Esophagus squamous epithelium (tissue), 5 donors: ENCODE measurements around the gene PIK3AP1. TPM values are rescaled to one million over a fixed set of nuclear protein-coding genes. Genes with fewer than 3 reads are reported as not detected.

Source experiments
- DNase-seq: peaks from one replicate; lab custom pipeline; 2025; lab: John Stamatoyannopoulos, UW
- H3K27ac ChIP-seq, 4 donors: fragments of 200-600 bp; sonication (generic); one replicate each; pipeline ENCODE4 v1.5.1; 2016 to 2019; ENCODE audit warnings: mild to moderate bottlenecking in 1 of 4
- H3K27me3 ChIP-seq, 4 donors: fragments of 200-600 bp; sonication (generic); 1 replicate in 3 of 4; 2 replicates in 1 of 4; pipeline versions ENCODE4 v1.5.1 to v1.6.0; 2017 to 2021; ENCODE audit warnings: antibody characterized with exemption in 1 of 4
- H3K36me3 ChIP-seq, 3 donors: fragments of 200-600 bp; sonication (generic); one replicate each; pipeline ENCODE4 v1.5.1; 2016 to 2019
- H3K4me1 ChIP-seq, 3 donors: fragments of 200-600 bp; sonication (generic); one replicate each; pipeline ENCODE4 v1.5.1; 2017 to 2019
- H3K4me3 ChIP-seq, 4 donors: fragments of 200-600 bp; sonication (generic); 1 replicate in 3 of 4; 2 replicates in 1 of 4; pipeline ENCODE4 v1.5.1; 2016 to 2019; ENCODE audit warnings: mild to moderate bottlenecking in 2 of 4, moderate library complexity in 1 of 4
- H3K9me3 ChIP-seq, 3 donors: fragments of 200-600 bp; sonication (generic); one replicate each; pipeline ENCODE4 v1.5.1; 2016 to 2019
- POLR2A ChIP-seq, 4 donors: fragments of 450-650 bp; IDR thresholded peaks; one replicate each; pipeline ENCODE4 v1.6.1; 2017; ENCODE audit warnings: antibody characterized with exemption in 4 of 4, mild to moderate bottlenecking in 4 of 4, moderate library complexity in 3 of 4
- WGBS, 2 donors: methylation state at CpG; one replicate each; pipeline ENCODE4 v1.1.5; 2018; 5-methylcytosine and 5-hydroxymethylcytosine counted together
- intact Hi-C: fragments of 100-400 bp; cut with DNase I; formaldehyde crosslinking; loops from one replicate; pipeline ENCODE4 v1.15.0; 2022
- total RNA-seq, 4 donors: library from RNA; depleted of rRNA; stranded (reverse); fragments of >200 nt; gene quantifications; one replicate each; pipeline ENCODE4 v1.1.0, GENCODE V29; 2016
- TF ChIP-seq, protein P1 (sequence below), 6 experiments: fragments of 450-650 bp in 4 of 6; fragments of 200-600 bp in 2 of 6; sonication (generic) in 2 of 6; IDR thresholded peaks; one replicate each; pipeline ENCODE4 v1.5.1; 2016 to 2019; ENCODE audit warnings: antibody characterized with exemption in 6 of 6, mild to moderate bottlenecking in 4 of 6, moderate library complexity in 4 of 6
- donor health status: DM: yes; HTN: yes; CAD: no.

Gene PIK3AP1
- total RNA-seq, 4 donors from 2014 or later: 0.57 to 7.6 (median 3.7) TPM

DNA sequence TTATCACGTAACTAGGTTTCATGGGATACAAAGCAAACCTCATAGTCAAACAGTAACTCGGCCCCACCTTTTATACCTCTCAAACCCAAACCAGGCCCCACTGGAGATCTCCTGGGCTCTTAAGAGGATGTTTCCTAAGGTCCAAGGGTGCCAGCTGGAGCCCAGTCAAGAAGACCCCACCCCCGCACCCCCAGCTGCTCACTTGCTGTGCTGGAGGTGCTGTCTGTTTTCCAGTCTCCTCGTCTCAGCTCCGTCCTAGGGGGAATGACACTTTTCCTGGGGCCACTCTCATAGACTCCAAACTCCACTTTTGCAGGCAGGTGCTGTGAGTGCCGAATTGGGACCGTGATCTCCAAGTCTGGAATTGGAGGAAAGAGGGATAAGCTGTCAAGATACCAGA is 110.8 kb downstream of the PIK3AP1 start:
- H3K4me3 ChIP-seq: no peak overlapping the region
- no peak overlapping the region for H3K27ac ChIP-seq
- 88 to 97% methylated on average over 5 of the region's 7 CpGs for WGBS, 2 donors
- no peaks in the 10 kb centered on the region for H3K36me3 ChIP-seq
- TF ChIP-seq POLR2A (IDR thresholded peaks at IDR 0.05): no peak
- TF ChIP-seq, protein P1, sequence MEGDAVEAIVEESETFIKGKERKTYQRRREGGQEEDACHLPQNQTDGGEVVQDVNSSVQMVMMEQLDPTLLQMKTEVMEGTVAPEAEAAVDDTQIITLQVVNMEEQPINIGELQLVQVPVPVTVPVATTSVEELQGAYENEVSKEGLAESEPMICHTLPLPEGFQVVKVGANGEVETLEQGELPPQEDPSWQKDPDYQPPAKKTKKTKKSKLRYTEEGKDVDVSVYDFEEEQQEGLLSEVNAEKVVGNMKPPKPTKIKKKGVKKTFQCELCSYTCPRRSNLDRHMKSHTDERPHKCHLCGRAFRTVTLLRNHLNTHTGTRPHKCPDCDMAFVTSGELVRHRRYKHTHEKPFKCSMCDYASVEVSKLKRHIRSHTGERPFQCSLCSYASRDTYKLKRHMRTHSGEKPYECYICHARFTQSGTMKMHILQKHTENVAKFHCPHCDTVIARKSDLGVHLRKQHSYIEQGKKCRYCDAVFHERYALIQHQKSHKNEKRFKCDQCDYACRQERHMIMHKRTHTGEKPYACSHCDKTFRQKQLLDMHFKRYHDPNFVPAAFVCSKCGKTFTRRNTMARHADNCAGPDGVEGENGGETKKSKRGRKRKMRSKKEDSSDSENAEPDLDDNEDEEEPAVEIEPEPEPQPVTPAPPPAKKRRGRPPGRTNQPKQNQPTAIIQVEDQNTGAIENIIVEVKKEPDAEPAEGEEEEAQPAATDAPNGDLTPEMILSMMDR (IDR thresholded peaks at IDR 0.05): no peak
- intact Hi-C loops: no loop called here
- H3K4me1 ChIP-seq: peaks cover 0 to 16% (median 0%) of the 10 kb centered on the region in 3 donors
- no peak for DNase-seq
- H3K9me3 ChIP-seq: no peaks in the 10 kb centered on the region
- peaks cover 0 to 15% (median 0%) of the 10 kb centered on the region in 4 donors for H3K27me3 ChIP-seq

DNA sequence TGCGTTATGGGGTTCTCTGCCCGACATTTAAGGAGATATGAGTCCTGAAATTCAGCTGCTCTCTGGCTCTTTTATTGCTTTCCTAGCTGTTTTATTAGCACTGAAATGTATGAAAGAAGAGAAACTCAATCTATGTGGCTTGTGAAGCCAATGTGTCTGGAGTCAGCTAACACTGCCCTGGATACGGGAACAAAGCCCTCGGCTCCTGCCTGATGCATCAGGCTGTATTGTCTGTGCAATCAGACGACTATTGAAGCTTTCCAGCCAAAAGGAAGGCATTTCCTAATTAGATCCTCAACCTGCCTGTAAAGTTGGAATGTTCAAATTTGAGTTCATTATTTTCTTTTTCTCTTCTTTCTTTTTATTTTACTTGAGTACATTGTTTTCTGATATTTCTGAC is 111.5 kb downstream of the PIK3AP1 start:
- TF ChIP-seq, protein P1 (IDR thresholded peaks at IDR 0.05): no peak
- TF ChIP-seq POLR2A (IDR thresholded peaks at IDR 0.05): no peak
- 64 to 78% methylated on average over 5 of the region's 5 CpGs for WGBS, 2 donors
- Histone ChIP-seq H3K4me1 (peaks cover 0 to 16% (median 0%) of the 10 kb centered on the region in 3 donors), H3K4me3 (no peak overlapping the region), H3K27ac (no peak overlapping the region), H3K36me3 (no peaks in the 10 kb centered on the region), H3K27me3 (peaks cover 0 to 15% (median 0%) of the 10 kb centered on the region in 4 donors), H3K9me3 (no peaks in the 10 kb centered on the region)
- intact Hi-C loops: no loop called here
- no peak for DNase-seq

DNA sequence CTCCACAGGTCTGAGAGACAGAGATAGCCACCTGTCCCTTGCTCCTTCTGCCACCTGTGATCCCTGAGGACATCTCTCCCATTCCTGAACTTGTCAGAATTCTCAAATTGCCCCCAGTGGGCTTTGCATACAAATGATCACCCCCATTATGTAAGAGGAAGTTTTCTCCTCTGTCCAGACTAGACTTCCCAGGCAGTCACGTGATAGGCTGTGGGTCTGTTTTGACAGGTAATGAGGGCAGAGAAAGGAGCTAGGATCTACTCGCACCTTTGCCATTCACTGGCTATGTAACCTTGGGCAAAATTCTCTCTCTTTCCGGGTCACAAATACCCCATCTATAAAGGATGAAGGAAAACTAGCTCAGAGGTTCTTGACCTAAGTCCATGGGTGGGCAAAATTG is 112.1 kb downstream of the PIK3AP1 start:
- no peaks in the 10 kb centered on the region for H3K9me3 ChIP-seq
- 37 to 39% methylated on average over 3 of the region's 3 CpGs for WGBS, 2 donors
- peaks cover 0 to 16% (median 0%) of the 10 kb centered on the region in 3 donors for H3K4me1 ChIP-seq
- DNase-seq: no peak
- H3K4me3 ChIP-seq: no peak overlapping the region
- no peaks in the 10 kb centered on the region for H3K36me3 ChIP-seq
- intact Hi-C loops: no loop called here
- H3K27ac ChIP-seq: no peak overlapping the region
- H3K27me3 ChIP-seq: peaks cover 0 to 15% (median 0%) of the 10 kb centered on the region in 4 donors
- TF ChIP-seq, protein P1 (IDR thresholded peaks at IDR 0.05): no peak
- no peak for TF ChIP-seq POLR2A (IDR thresholded peaks at IDR 0.05)

DNA sequence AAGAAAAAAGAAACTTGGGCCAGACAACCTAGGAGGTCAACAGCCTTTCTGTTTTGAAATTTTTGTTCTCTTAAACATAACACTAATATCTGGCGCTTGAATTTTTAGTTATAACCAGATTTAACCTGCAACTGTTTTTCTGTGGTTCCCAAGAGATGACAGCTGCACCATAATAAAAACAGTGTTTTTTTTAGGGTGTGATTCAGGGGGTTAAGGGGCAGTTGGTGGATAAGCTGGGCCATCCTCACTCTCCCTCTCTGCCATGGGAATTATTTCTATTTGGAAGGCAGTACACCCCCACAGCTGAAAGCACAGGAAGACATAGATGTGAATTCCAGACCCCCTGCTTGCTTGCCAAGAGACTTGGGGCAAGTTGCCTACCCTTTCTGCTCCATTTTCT is 113.4 kb downstream of the PIK3AP1 start:
- peaks cover 0 to 15% (median 0%) of the 10 kb centered on the region in 4 donors for H3K27me3 ChIP-seq
- H3K9me3 ChIP-seq: no peaks in the 10 kb centered on the region
- WGBS, 2 donors: 90 to 92% methylated on average over 1 of the region's 1 CpG
- no peak for DNase-seq
- intact Hi-C loops: no loop called here
- H3K27ac ChIP-seq: no peak overlapping the region
- H3K4me1 ChIP-seq: peaks cover 0 to 10% (median 0%) of the 10 kb centered on the region in 3 donors
- no peak overlapping the region for H3K4me3 ChIP-seq
- H3K36me3 ChIP-seq: no peaks in the 10 kb centered on the region
- TF ChIP-seq POLR2A (IDR thresholded peaks at IDR 0.05): no peak
- TF ChIP-seq, protein P1 (IDR thresholded peaks at IDR 0.05): no peak

DNA sequence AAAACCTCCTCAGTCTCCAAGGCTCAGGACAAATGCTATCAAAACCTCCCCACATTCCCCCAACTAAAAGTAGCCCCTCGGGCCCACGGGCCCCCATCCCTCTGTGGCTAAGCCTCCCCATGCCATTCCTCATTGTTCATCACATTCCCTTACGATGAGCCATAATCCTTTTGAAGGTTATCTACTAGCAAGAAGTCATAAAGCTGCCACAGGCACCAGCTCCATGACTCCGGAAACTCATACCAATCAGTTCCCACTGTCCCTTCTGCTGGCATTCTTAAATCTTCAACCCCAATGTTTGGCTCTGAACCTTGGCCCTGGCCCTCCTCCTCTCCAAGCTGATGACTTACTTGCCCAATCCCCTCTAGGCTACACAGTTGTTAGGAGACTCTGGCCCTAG is 114.1 kb downstream of the PIK3AP1 start:
- Histone ChIP-seq H3K4me3 (no peak overlapping the region), H3K27ac (no peak overlapping the region), H3K27me3 (peaks cover 0 to 15% (median 0%) of the 10 kb centered on the region in 4 donors), H3K36me3 (no peaks in the 10 kb centered on the region), H3K9me3 (no peaks in the 10 kb centered on the region), H3K4me1 (peaks cover 0 to 4% (median 0%) of the 10 kb centered on the region in 3 donors)
- no peak for DNase-seq
- 71 to 87% methylated on average over 4 of the region's 4 CpGs for WGBS, 2 donors
- intact Hi-C loops: no loop called here
- TF ChIP-seq, protein P1 (IDR thresholded peaks at IDR 0.05): no peak
- TF ChIP-seq POLR2A (IDR thresholded peaks at IDR 0.05): no peak
